ENCODE data around the gene WSCD2.
"Not testable (repeated sequence)": the region's sequence is repeated elsewhere in the genome, so short reads cannot be mapped to it uniquely, and the experiment has no call there.

The WSCD2 gene

GRCh38 chr12:108201808-108202207 is 72.7 kb downstream of the WSCD2 start:
- no peak for DNase-seq

GRCh38 chr12:108204117-108204987 is 75.3 kb downstream of the WSCD2 start:
- no peak for DNase-seq

DNA sequence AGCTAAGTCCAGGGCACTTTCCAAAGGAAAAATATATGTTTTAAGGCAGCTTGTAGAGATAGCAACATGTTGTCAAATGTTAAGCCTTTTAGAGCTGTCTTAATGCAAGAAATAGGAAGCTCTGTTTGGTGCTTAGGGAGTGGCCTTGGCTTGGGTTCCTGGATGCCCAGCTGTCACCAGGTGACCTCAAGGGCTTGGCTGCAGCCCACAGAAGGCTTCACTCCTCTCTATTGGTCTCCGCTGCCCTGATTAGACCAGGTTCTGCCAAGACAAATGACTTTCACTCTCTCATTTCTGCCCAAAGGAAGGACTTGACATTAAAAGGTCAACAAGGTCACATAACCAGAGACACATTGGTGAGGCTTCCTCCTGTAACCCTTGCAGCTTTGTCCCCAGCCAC is 76.8 kb downstream of the WSCD2 start:
- DNase-seq: no peak

DNA sequence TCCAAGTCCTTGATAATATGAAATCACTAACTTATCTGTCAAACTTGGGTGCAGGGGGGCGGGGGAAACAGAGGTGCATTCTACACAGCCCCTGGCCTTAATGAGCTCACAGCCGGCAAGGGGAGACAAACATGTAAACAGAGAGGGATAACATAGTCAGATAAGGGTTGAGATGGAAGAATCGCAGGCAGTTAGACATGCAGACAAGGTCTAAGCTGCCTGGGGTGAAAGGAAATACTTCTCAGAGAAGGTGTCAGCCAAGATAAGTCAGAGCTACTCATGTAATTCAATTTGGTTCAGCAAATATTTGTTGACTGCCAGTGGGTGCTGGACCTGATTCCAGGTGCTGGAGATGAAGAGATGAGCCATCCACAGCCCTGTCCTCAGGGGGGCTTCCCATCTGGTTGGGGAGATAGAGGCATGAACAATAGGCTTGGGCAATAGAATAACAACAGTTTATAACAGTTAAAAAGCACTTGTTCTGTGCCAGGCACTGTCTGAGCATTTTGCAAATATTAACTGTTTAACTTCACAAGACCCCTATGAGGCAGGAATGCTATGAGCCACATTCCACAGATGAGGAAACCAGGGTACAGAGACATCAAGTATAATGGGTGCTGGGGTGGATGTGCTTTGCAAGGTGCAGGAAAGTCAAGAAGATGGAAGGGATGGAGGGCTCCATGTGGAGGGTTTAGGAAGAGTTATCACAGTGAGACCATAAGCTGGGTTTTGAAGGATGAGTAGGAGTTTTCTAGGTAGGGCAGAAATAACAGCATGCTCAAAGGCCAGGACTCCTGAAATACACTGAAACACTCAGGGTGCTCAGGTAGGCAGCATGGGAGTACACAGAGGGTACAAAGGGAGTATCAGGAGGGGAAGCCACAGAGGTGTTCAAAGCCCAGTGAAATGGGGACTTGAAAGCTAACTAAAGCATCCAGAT is 79.0 kb downstream of the WSCD2 start:
- DNase-seq: no peak

DNA sequence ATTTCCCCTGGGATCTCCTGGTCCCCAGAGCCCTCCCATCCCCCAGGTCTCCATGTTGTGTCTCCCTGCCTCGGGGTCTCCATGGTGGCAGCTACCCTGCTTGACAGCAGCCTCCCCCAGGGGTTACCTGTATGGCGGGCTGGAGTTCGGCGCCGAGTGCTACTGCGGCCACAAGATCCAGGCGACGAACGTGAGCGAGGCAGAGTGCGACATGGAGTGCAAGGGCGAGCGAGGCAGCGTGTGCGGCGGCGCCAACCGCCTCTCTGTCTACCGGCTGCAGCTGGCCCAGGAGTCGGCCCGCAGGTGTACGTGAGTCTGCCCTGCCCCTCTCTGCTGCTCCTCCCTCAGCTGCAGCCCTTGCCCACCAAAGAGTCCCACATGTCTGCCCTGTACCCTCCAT is 80.9 kb downstream of the WSCD2 start:
- DNase-seq: no peak

- DNase-seq: no peak
Measured at GRCh38 chr12:108211157-108211556, 82.1 kb downstream of the WSCD2 start.

DNA sequence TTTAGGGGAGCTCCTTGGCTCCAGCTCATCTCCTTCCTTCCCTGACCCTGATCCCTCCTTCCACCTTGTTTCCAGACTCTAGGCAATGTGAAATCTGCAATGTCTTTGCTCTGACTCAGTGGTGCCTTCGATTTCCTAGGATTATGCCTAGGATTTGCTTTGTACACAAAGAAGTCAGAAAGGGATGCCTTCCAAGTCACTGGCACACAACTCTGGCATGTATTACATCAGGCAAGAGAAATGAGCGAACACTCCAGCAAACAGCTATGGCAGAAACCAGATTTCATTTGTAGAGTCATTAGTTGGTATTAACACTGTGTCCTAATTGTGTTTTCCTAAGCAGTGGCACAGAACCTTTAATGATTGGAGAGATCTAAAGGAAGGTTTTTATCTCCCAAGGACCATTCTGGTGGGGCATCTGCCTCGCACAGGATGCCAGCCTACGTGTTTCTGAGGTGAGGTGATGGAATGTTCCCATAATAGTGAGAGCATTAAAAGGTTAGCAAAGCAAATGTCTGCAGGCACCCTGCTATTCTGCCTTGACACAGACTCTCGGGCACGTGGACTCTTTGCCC is 84.9 kb downstream of the WSCD2 start:
- DNase-seq: no peak

DNA sequence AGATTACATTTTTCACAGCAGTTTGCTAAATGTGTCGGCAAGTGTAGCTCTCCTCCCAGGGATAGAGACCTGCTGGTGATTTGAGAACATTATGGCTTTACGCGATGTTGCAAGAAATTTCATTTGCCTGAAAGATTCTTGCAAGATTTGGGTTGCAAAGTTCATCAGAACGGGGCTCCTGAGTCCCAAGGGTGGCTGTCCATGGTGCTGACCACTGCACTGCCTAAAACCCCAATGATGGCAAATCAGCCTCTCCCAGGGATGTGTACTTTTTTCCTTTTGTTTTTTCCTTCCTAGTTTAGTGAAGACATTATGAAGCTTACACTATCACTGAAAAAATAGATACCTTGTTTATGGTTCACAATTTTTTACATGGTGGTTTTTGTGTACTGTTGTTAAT is 85.4 kb downstream of the WSCD2 start:
- no peak for DNase-seq

- no peak for DNase-seq
Measured at GRCh38 chr12:108215458-108215857, 86.4 kb downstream of the WSCD2 start.

- no peak for DNase-seq
Measured at GRCh38 chr12:108218921-108219320, 89.8 kb downstream of the WSCD2 start.

DNA sequence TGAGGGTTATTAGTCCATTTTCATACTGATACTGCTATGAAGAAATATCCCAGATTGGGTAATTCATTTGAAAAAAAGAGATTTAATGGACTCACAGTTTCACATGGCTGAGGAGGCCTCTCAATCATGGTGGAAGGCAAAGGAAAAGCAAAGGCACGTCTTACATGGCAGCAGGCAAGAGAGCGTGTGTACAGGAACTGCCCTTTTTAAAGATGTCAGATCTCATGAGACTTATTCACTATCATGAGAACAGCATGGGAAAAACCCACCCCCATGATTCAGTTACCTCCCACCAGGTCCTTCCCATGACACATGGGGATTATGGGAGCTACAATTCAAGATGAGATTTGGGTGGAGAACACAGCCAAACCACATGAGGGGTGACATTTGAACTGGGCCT is 96.0 kb downstream of the WSCD2 start:
- not testable (repeated sequence) for DNase-seq

DNA sequence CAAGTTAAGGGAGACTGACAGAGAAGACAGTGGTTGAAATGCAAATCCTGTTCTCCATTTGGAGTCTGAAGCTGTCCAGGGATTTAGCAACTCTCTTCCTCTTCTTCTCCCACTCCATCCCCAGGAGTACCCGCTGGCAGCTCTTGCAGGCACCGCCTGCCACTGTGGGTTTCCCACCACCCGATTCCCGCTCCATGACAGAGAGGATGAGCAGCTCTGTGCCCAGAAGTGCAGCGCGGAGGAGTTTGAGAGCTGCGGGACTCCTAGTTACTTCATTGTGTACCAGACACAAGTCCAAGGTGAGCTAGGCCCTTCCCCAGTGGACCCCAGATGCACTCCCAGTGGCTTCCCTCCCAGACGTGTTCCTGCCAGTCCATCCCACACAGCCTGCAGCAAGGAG is 97.8 kb downstream of the WSCD2 start:
- DNase-seq: no peak

- no peak for DNase-seq
Measured at GRCh38 chr12:108228746-108229145, 99.7 kb downstream of the WSCD2 start.

DNA sequence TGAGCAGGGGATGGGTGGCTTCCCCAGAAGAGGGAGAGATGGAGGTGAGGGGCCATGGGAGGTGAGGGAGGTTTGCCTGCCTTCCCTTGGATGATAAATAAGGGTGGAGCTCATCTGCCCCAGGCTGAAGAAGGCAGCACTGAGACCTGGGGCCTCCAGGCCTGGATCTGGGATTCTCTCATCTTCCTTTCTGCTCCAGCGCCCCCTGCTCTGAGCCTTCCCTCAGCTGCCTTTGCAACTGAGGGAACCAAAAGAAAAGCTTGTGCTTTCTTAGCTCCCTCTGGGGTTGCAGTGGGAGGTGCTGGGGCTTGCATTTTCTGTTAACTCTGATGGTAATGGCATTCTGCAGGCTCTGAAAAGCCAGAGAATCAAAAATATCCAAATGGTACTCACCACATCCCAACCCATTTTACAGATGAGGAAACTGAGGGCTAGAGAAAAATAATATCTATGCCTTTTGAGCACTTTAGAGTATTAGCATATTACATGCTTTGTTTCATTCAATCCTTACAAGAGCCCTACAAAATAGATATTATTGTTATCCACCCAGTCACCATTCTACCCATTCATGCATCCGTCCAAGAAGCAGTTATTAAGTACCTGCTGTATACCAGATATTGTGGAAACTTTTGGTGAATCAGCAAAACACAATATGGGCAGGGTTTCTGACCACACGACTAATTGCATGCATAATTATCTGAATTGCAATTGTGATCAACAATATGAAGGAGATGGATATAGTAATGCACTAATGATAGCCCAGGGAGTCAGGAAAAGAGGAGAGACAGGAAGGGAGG is 102.2 kb downstream of the WSCD2 start:
- DNase-seq: no peak

GRCh38 chr12:108231909-108232434 is 102.9 kb downstream of the WSCD2 start:
- DNase-seq: no peak

GRCh38 chr12:108232565-108232964 is 103.5 kb downstream of the WSCD2 start:
- DNase-seq: no peak

DNA sequence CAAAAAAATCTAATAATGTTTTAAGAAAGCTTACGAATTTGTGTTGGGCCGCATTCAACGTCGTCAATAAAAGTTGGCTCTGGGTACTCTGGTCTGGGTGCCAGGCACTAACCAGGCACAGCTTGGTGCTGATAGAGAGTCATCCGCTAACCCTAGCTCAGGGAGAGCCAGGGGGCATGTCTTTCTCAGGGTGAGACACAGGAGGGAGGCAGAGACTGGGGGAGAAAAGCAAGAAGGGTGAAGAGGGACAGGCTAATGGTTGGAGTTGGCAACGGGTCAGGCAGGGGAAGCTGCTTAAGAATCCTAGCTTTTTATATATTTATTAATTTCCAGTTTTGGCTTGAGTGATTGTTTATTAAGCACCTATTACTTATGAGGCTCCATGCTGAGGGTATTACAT is 105.1 kb downstream of the WSCD2 start:
- peak; percentile 24 for DNase-seq

DNA sequence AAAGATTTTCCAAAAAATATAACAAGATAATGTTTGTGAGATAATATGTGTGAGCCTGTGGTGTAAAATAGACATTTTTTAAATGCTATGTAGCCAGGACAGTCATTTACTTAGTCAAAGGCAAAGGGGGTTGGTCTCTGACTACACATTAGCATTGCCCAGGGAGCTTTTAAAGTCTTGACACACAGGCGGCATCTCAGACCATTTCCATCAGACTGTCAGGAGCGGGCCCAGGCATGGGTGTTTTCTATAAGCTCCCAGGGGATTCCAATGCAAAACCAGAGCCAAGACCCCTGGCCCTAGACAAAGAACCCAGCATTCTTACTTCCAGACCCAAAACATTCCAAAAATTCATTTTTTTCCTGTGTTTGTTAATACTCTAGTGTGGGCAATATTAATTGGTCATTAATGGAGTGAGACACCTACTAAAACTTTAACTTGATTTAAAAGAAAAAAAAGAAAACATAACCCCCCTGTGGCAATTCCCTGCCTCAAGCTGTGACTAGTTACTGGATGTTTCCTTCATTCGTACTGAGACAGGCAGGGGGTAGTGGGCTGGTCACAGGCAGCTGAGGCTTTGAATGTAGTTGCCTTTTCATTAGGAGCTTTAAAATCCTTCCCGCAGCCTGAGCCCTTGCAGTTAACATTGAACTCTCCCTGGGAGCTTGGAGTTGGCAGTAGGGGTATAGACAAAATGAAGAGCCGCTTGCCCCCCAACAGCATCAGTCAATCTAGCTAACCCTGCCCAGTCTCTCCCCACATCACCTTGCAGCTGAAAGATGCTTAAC is 106.3 kb downstream of the WSCD2 start:
- no peak for DNase-seq

DNA sequence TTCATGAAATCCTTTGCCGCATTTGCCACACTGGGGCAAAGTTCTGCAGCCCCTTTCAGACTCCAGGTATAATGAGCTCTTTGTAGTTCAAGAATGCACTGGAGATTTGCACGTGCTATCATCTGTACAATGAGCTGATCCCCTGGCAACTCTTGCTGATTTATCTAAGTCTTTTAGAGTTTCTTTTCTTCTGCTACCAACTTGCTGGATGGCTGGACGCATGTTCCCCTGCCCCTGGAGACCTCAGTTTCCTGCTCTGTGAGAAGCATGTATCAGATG is 106.8 kb downstream of the WSCD2 start:
- DNase-seq: no peak

- DNase-seq: no peak
Measured at GRCh38 chr12:108236366-108236765, 107.3 kb downstream of the WSCD2 start.

DNA sequence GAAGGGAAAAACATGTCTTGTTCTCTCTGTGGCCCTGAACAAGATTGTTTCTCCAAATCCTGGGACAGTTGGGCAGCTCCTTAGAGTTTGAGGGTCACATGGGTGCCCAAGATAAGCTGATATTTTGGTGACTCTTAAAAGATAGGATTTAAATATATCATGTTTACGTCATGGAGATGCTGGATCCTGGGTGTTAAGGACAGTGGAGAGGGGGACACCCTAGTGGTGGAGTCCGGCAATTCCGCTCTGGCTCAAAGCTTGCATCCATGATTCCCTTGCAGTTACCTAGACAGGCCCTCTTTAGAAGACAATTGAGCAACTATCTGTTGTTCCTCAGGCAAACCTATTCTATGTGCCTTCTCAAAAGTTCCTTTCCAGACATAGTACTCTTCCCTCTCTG is 108.2 kb downstream of the WSCD2 start:
- no peak for DNase-seq

DNA sequence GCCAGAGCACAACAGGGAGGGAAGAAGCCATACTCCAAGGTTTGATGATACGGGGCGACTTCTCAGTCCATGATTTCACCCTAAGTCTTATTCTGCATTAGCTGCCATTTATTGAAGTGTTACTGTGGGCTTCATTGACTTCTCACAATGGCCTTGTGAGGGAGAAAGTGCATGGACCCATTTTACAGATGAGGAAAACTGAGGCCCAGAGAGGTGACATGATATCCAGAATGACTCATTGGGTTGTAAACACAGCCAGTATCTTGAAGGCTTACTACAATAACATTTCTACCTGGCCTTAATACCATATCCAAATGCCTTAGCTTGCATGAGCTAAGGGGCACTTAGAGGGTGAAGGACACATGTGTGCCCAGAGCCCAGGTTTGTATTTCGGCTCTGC is 109.4 kb downstream of the WSCD2 start:
- no peak for DNase-seq

All from CD4-positive, alpha-beta T cell treated with Interferon gamma for 1 hour (primary cell).